Endometrial microvascular endothelial cells (primary cell): ENCODE measurements around the gene CYLC1. TPM values are rescaled to one million over a fixed set of nuclear protein-coding genes. Genes with fewer than 3 reads are reported as not detected.

ENCODE experiments used
- in situ Hi-C: cut with HindIII; loops from 2 replicates; pipeline ENCODE4 v1.10.0; 2017; ENCODE audit warnings: low sequenced_read_pairs, low pct_unique_long_range_greater_than_20kb; ENCODE audit errors: inconsistent ontology term
- total RNA-seq: library from RNA; depleted of rRNA; stranded (reverse); fragments of >200 nt; gene quantifications from one replicate; pipeline ENCODE4 v1.2.3, GENCODE V29; 2015; ENCODE audit errors: inconsistent ontology term

Gene CYLC1, protein sequence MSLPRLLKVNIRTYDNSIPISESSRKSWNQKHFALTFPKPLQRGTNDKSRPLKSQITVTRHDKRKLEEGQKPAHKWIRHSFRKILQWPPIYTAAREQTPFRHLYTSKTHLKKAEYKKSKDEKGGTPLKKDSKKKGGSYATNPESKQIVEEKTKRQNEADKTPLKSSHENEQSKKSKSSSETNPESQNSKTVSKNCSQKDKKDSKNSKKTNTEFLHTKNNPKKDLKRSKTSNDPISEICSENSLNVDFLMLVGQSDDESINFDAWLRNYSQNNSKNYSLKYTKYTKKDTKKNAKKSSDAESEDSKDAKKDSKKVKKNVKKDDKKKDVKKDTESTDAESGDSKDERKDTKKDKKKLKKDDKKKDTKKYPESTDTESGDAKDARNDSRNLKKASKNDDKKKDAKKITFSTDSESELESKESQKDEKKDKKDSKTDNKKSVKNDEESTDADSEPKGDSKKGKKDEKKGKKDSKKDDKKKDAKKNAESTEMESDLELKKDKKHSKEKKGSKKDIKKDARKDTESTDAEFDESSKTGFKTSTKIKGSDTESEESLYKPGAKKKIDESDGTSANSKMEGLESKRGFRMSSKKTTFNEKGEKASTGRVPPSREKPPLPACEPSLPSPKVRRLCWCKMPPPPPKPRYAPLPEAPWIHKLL
- total RNA-seq: not detected

DNA sequence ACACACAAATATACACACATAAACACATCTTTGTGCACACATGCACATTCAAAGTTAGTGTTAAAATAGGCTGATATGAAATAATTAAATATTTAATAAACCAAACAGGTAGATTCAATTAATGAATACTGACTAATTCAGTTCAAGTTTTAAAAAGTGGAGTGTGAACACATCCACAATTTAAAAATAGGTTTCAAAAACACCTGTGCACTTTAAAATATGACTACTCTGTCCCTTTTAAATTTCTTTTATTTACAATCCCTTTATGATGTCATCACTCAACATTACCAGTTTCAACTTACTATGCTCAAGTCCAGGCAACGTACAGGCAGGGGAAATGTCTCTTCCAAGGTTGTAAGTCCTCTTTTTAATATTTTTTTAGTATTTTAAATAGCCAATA is at the start of gene CYLC1:
Gene CYLC1 (plus strand): TSS at position 301 of the 400 bp plus-strand sequence. CDS start 37 bp downstream, at position 338.
- in situ Hi-C loops: no loop called here

DNA sequence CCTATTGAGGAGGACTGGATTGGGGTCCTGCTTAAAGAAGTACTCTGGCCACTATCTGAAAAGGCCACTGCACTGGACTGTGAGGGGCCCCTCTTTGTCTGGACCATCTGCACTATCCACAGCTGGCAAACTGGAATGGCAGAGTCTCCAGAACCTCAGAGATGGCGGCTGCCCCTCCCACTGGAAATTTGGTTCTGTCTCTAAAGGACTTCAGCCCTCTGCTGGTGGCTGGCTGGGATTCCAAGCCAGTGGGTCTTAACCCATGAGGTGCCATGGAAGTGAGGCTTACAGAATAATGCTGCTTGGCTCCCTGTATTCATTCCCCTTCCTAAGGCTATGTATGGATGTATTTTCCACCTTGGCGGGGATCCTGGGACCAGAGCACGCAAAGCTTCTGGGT is 41.6 kb upstream of the CYLC1 start:
- in situ Hi-C loops: no loop called here

DNA sequence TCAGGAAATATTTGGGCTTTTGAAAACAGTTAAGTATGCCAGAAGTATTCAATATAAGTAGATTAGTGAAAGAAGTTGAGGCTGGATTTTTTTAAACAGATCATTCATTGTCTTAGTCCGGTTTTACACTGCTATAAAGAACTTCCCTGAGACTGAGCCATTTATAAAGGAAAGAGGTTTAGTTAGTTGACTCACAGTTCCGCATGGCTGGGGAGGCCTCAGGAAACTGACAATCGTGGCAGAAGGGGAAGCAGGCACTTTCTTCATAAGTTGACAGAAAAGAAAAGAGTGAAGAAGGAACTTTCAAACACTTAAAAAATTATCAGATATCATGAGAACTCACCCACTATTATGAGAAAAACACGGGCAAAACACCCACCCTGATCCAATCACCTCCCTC is 31.1 kb upstream of the CYLC1 start:
- in situ Hi-C loops: no loop called here

DNA sequence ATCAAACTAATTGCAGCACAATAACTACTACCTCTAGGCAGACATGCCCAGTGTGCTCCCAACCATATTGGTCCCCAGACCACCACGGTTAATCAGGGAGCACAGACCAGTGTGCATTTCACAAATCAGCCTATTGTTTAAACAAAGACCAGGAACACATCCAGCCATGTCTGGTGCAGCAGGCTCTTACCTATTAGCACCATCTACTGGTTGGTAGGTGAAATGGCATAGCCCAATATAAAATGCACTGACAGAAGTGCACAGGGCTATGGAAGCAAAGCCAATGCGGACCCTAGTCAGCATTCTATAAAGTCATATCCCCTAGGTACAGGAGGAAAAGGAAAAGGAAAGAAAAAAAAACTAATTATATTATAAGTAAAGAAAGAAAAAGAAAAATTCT is 15.5 kb upstream of the CYLC1 start:
- in situ Hi-C loops: no loop called here

DNA sequence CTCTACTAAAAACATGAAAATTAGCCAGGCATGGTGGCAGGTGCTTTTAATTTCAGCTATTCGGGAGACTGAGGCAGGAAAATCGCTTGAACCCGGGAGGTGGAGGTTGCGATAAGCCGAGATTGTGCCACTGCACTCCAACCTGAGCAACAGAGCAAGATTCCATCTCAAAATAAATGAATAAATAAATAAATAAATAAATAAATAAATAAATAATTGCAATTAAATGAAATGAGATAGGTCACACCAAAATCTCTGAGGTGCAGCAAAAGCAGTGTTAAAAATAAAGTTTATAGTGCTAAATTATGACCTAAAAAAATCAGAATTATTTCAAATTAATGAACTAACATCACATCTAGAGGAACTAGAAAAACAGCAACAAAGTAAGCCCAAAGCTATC is 13.6 kb upstream of the CYLC1 start:
- in situ Hi-C loops: no loop called here

DNA sequence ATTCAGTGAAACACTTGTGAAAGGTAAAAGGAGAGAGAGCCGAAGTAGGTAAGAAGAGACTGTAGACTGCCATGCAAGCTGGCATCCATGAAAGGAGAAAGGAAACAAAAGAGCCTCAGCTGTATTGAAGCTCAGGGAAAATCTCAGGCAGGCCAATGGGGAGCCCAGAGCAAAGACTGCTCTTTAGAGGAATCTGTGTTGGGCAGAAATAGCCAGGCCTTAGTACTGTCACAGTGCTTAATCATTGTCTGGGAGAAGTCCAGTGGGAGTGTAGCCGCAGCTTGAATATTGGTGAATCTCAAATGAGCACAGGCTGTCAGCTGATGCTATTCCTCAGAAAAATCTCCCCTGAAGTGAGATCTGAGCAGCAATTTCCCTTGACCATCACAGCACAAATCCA is 27.6 kb downstream of the CYLC1 start:
- in situ Hi-C loops: no loop called here

DNA sequence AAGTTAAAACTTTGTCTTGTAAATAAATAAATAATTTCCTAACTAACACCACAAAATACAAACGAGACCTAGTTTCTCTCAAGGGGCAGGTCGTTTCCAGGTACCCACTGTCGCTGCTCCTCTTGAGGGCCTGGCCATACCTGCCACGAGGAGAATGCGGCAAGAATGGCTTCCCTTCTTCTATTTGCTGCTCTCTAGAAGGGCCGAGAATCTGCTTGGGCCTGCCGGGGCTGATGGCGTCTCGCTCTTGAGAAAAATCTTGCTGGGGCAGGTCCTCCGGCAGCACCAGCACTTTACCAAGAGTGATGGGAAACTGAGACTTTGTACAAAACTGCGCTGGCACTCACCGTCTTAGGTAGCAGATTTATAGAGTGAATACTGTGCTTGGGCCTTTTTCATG is 31.5 kb downstream of the CYLC1 start:
- in situ Hi-C loops: no loop called here

DNA sequence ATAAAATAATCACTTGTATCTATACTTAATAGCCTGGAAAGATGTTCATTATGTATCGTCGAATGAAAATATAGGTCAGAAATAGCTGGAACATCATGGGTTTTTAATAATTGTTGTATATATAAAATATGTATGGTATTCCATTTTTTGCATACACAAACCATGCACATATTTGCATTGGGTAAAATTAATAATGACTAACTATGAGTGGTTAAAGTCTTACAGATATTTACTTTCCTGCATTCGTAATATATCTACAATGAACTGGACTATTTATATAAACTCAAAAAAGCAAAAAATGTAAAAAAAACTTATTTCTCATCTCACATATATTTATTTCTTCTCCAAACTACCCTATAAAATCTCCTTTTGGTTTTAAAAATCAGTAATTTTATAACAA is 46.0 kb downstream of the CYLC1 start:
- in situ Hi-C loops: no loop called here

DNA sequence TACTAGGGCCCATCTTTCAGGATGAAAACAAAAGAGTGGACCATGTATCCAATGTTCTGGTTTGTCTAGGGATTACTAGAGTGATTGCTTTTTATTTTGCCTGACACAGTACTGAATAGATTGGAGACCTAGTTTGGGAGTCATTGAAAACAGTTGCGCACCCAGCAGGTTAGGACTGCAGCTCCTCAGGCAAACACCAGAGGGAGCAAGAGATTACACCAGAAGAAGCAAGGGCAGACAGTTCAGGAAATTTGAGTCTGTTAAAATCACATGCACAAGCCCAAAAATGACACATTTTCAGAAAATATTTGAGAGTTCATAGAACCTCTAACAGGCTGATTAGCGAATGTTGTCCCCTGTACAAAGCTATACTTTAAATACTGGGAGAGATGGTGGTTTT is 55.6 kb downstream of the CYLC1 start:
- in situ Hi-C loops: no loop called here

DNA sequence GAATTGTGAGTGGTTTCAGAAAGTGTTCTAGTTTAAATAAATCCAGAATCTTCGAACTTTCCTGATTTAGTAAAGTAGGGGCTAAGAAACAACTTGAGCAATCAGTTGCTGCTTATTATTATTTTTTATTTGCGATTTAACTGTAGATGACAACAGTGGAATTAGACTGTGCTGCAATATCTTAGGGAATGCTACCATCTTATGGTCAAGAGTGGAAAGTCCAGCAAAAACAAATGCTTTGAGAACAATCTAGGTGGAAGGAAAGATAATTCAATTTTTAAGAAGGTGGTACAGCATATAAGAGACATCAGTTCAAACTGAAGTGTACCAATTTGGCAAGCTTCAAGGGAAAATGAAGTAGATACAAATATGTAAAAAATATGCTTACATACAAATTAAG is 73.3 kb downstream of the CYLC1 start:
- in situ Hi-C loops: no loop called here
